Measurements from ENCODE around the gene CACNA1G.

The CACNA1G gene

GRCh38 chr17:50582741-50583140 is 22.2 kb downstream of the CACNA1G start:
- no peak overlapping the region for H3K4me3 ChIP-seq (ENCODE audit: low read length in 2 of 2)
- H3K14ac ChIP-seq (ENCODE audit: low read length) = no peak overlapping the region
- no peak overlapping the region for H3K23ac ChIP-seq (ENCODE audit: low read depth, low read length, poor library complexity)
- no peaks in the 10 kb centered on the region for H3K9me3 ChIP-seq (replicated peaks in 1 of 2; ENCODE audit: control insufficient read depth in 2 of 2, insufficient read depth in 1 of 2, low read depth in 1 of 2, low read length in 2 of 2)
- H3K18ac ChIP-seq (ENCODE audit: low read length) = no peak overlapping the region
- H2BK12ac ChIP-seq (ENCODE audit: low read length) = no peak overlapping the region
- no peak overlapping the region for H2BK15ac ChIP-seq (ENCODE audit: low read length)
- no peak overlapping the region for H2BK120ac ChIP-seq (ENCODE audit: low read depth, low read length)
- H3K79me1 ChIP-seq (ENCODE audit: low read depth, low read length) = no peaks in the 10 kb centered on the region
- H3K9ac ChIP-seq (ENCODE audit: low read depth, low read length, poor library complexity) = no peak overlapping the region
- peaks cover 13 to 27% of the 10 kb centered on the region in 2 donors for H3K4me1 ChIP-seq (ENCODE audit: control insufficient read depth in 2 of 2, insufficient read depth in 1 of 2, low read depth in 1 of 2, low read length in 2 of 2)
- no peak overlapping the region for H4K91ac ChIP-seq (ENCODE audit: low read depth, low read length, poor library complexity)
- H3K27ac ChIP-seq (replicated peaks; ENCODE audit: low read length) = no peak overlapping the region
- H3K4ac ChIP-seq (ENCODE audit: low read length) = no peak overlapping the region
- DNase-seq (ENCODE audit: low spot score) = no peak
- H2BK5ac ChIP-seq (ENCODE audit: low read length) = no peak overlapping the region
- peaks cover 0 to 2% of the 10 kb centered on the region in 2 donors for H3K36me3 ChIP-seq (replicated peaks in 1 of 2; ENCODE audit: control insufficient read depth in 2 of 2, insufficient read depth in 2 of 2, low read length in 2 of 2)
- H2AK5ac ChIP-seq (ENCODE audit: low read depth, low read length) = peak overlapping the region; percentile 69
- H2AFZ ChIP-seq (ENCODE audit: low read length) = no peak overlapping the region
- H3K4me2 ChIP-seq (ENCODE audit: insufficient read depth, low read length, poor library complexity, severe bottlenecking) = no peak overlapping the region
- no peaks in the 10 kb centered on the region for H3K27me3 ChIP-seq (ENCODE audit: control insufficient read depth in 3 of 3, insufficient read depth in 3 of 3, low read depth in 1 of 3, low read length in 3 of 3)
- H4K8ac ChIP-seq (ENCODE audit: low read depth, low read length) = no peak overlapping the region
- no CpG with 5 or more reads among the region's 2 CpGs for WGBS, 2 donors (ENCODE audit: extremely low coverage in 2 of 2, insufficient read length in 2 of 2, insufficient replicate concordance in 1 of 2)

GRCh38 chr17:50583641-50584040 is 23.1 kb downstream of the CACNA1G start:
- DNase-seq (ENCODE audit: low spot score) = no peak
- peaks cover 13 to 27% of the 10 kb centered on the region in 2 donors for H3K4me1 ChIP-seq (ENCODE audit: control insufficient read depth in 2 of 2, insufficient read depth in 1 of 2, low read depth in 1 of 2, low read length in 2 of 2)
- no peak overlapping the region for H2BK5ac ChIP-seq (ENCODE audit: low read length)
- no peak overlapping the region for H3K4me3 ChIP-seq (ENCODE audit: low read length in 2 of 2)
- H3K9me3 ChIP-seq (replicated peaks in 1 of 2; ENCODE audit: control insufficient read depth in 2 of 2, insufficient read depth in 1 of 2, low read depth in 1 of 2, low read length in 2 of 2) = no peaks in the 10 kb centered on the region
- H3K18ac ChIP-seq (ENCODE audit: low read length) = no peak overlapping the region
- WGBS, 2 donors (ENCODE audit: extremely low coverage in 2 of 2, insufficient read length in 2 of 2, insufficient replicate concordance in 1 of 2) = no CpG with 5 or more reads among the region's 7 CpGs
- H3K79me1 ChIP-seq (ENCODE audit: low read depth, low read length) = no peaks in the 10 kb centered on the region
- H3K4ac ChIP-seq (ENCODE audit: low read length) = no peak overlapping the region
- H3K27ac ChIP-seq (replicated peaks; ENCODE audit: low read length) = no peak overlapping the region
- no peak overlapping the region for H2AFZ ChIP-seq (ENCODE audit: low read length)
- H2BK15ac ChIP-seq (ENCODE audit: low read length) = no peak overlapping the region
- no peak overlapping the region for H4K8ac ChIP-seq (ENCODE audit: low read depth, low read length)
- no peak overlapping the region for H2BK120ac ChIP-seq (ENCODE audit: low read depth, low read length)
- H3K9ac ChIP-seq (ENCODE audit: low read depth, low read length, poor library complexity) = no peak overlapping the region
- H3K4me2 ChIP-seq (ENCODE audit: insufficient read depth, low read length, poor library complexity, severe bottlenecking) = no peak overlapping the region
- H3K23ac ChIP-seq (ENCODE audit: low read depth, low read length, poor library complexity) = no peak overlapping the region
- peaks cover 0 to under 1% of the 10 kb centered on the region in 2 donors for H3K36me3 ChIP-seq (replicated peaks in 1 of 2; ENCODE audit: control insufficient read depth in 2 of 2, insufficient read depth in 2 of 2, low read length in 2 of 2)
- H2BK12ac ChIP-seq (ENCODE audit: low read length) = no peak overlapping the region
- H3K27me3 ChIP-seq (ENCODE audit: control insufficient read depth in 3 of 3, insufficient read depth in 3 of 3, low read depth in 1 of 3, low read length in 3 of 3) = no peaks in the 10 kb centered on the region
- H3K14ac ChIP-seq (ENCODE audit: low read length) = no peak overlapping the region
- no peak overlapping the region for H2AK5ac ChIP-seq (ENCODE audit: low read depth, low read length)
- no peak overlapping the region for H4K91ac ChIP-seq (ENCODE audit: low read depth, low read length, poor library complexity)

- peaks cover 18 to 24% of the 10 kb centered on the region in 2 donors for H3K4me1 ChIP-seq (ENCODE audit: control insufficient read depth in 2 of 2, insufficient read depth in 1 of 2, low read depth in 1 of 2, low read length in 2 of 2)
- no peak overlapping the region for H3K23ac ChIP-seq (ENCODE audit: low read depth, low read length, poor library complexity)
- no peaks in the 10 kb centered on the region for H3K9me3 ChIP-seq (replicated peaks in 1 of 2; ENCODE audit: control insufficient read depth in 2 of 2, insufficient read depth in 1 of 2, low read depth in 1 of 2, low read length in 2 of 2)
- no CpG with 5 or more reads among the region's 4 CpGs for WGBS, 2 donors (ENCODE audit: extremely low coverage in 2 of 2, insufficient read length in 2 of 2, insufficient replicate concordance in 1 of 2)
- H3K9ac ChIP-seq (ENCODE audit: low read depth, low read length, poor library complexity) = no peak overlapping the region
- no peak overlapping the region for H4K91ac ChIP-seq (ENCODE audit: low read depth, low read length, poor library complexity)
- no peak for DNase-seq (ENCODE audit: low spot score)
- no peak overlapping the region for H2BK5ac ChIP-seq (ENCODE audit: low read length)
- no peak overlapping the region for H3K27ac ChIP-seq (replicated peaks; ENCODE audit: low read length)
- no peak overlapping the region for H2BK15ac ChIP-seq (ENCODE audit: low read length)
- H3K4me3 ChIP-seq (ENCODE audit: low read length in 2 of 2) = no peak overlapping the region
- H2AFZ ChIP-seq (ENCODE audit: low read length) = no peak overlapping the region
- H3K4ac ChIP-seq (ENCODE audit: low read length) = no peak overlapping the region
- H3K4me2 ChIP-seq (ENCODE audit: insufficient read depth, low read length, poor library complexity, severe bottlenecking) = no peak overlapping the region
- no peaks in the 10 kb centered on the region for H3K36me3 ChIP-seq (replicated peaks in 1 of 2; ENCODE audit: control insufficient read depth in 2 of 2, insufficient read depth in 2 of 2, low read length in 2 of 2)
- H2BK12ac ChIP-seq (ENCODE audit: low read length) = no peak overlapping the region
- H3K18ac ChIP-seq (ENCODE audit: low read length) = no peak overlapping the region
- H3K79me1 ChIP-seq (ENCODE audit: low read depth, low read length) = no peaks in the 10 kb centered on the region
- no peak overlapping the region for H2AK5ac ChIP-seq (ENCODE audit: low read depth, low read length)
- no peak overlapping the region for H2BK120ac ChIP-seq (ENCODE audit: low read depth, low read length)
- H3K14ac ChIP-seq (ENCODE audit: low read length) = no peak overlapping the region
- no peak overlapping the region for H4K8ac ChIP-seq (ENCODE audit: low read depth, low read length)
- no peaks in the 10 kb centered on the region for H3K27me3 ChIP-seq (ENCODE audit: control insufficient read depth in 3 of 3, insufficient read depth in 3 of 3, low read depth in 1 of 3, low read length in 3 of 3)
Measured at GRCh38 chr17:50584116-50584515, 23.6 kb downstream of the CACNA1G start.

- Histone ChIP-seq H3K27ac (replicated peaks; ENCODE audit: low read length) (no peak overlapping the region), H3K4me1 (ENCODE audit: control insufficient read depth in 2 of 2, insufficient read depth in 1 of 2, low read depth in 1 of 2, low read length in 2 of 2) (peaks cover 18 to 22% of the 10 kb centered on the region in 2 donors), H3K4ac (ENCODE audit: low read length) (no peak overlapping the region), H4K91ac (ENCODE audit: low read depth, low read length, poor library complexity) (no peak overlapping the region), H3K9ac (ENCODE audit: low read depth, low read length, poor library complexity) (peak overlapping the region; percentile 7), H3K18ac (ENCODE audit: low read length) (no peak overlapping the region), H4K8ac (ENCODE audit: low read depth, low read length) (no peak overlapping the region), H2AFZ (ENCODE audit: low read length) (no peak overlapping the region), H3K14ac (ENCODE audit: low read length) (no peak overlapping the region), H3K4me3 (ENCODE audit: low read length in 2 of 2) (no peak overlapping the region), H2BK120ac (ENCODE audit: low read depth, low read length) (no peak overlapping the region), H2BK5ac (ENCODE audit: low read length) (no peak overlapping the region), H2BK15ac (ENCODE audit: low read length) (no peak overlapping the region), H2BK12ac (ENCODE audit: low read length) (no peak overlapping the region), H2AK5ac (ENCODE audit: low read depth, low read length) (peak overlapping the region; percentile 49), H3K27me3 (ENCODE audit: control insufficient read depth in 3 of 3, insufficient read depth in 3 of 3, low read depth in 1 of 3, low read length in 3 of 3) (no peaks in the 10 kb centered on the region), H3K23ac (ENCODE audit: low read depth, low read length, poor library complexity) (no peak overlapping the region), H3K36me3 (replicated peaks in 1 of 2; ENCODE audit: control insufficient read depth in 2 of 2, insufficient read depth in 2 of 2, low read length in 2 of 2) (no peaks in the 10 kb centered on the region), H3K79me1 (ENCODE audit: low read depth, low read length) (no peaks in the 10 kb centered on the region), H3K9me3 (replicated peaks in 1 of 2; ENCODE audit: control insufficient read depth in 2 of 2, insufficient read depth in 1 of 2, low read depth in 1 of 2, low read length in 2 of 2) (no peaks in the 10 kb centered on the region), H3K4me2 (ENCODE audit: insufficient read depth, low read length, poor library complexity, severe bottlenecking) (no peak overlapping the region)
- DNase-seq (ENCODE audit: low spot score) = no peak
- WGBS, 2 donors (ENCODE audit: extremely low coverage in 2 of 2, insufficient read length in 2 of 2, insufficient replicate concordance in 1 of 2) = no CpG with 5 or more reads among the region's 6 CpGs
Measured at GRCh38 chr17:50584749-50585148, 24.2 kb downstream of the CACNA1G start.

Measured in neuronal stem cell (in vitro differentiated cells).